H9 (cell line): ENCODE data around the gene GRAMD1B. TPM values are rescaled to one million over a fixed set of nuclear protein-coding genes. Genes with fewer than 3 reads are reported as not detected.

ENCODE experiments used
- DNase-seq: peaks from one replicate; pipeline ENCODE4 v3.0.0-alpha.2; 2017
- H2AFZ ChIP-seq: one replicate; pipeline ENCODE4 v1.6.1; 2013; ENCODE audit warnings: mild to moderate bottlenecking, low read length, control low read depth, moderate library complexity
- H2AK5ac ChIP-seq: 2 replicates; pipeline ENCODE4 v1.6.1; 2013; ENCODE audit warnings: low read length, control low read depth, mixed read lengths; ENCODE audit not compliant: insufficient read length
- H2BK120ac ChIP-seq: one replicate; pipeline ENCODE4 v1.6.1; 2013; ENCODE audit warnings: low read depth, mild to moderate bottlenecking, low read length, control low read depth, inconsistent platforms; ENCODE audit not compliant: poor library complexity, severe bottlenecking
- H2BK12ac ChIP-seq: 2 replicates; pipeline ENCODE4 v1.6.1; 2013; ENCODE audit warnings: low read length, control low read depth, mixed read lengths, low read depth; ENCODE audit not compliant: insufficient read length
- H2BK15ac ChIP-seq: 2 replicates; pipeline ENCODE4 v1.6.1; 2013; ENCODE audit warnings: low read depth, low read length, control low read depth
- H2BK20ac ChIP-seq: one replicate; pipeline ENCODE4 v1.6.1; 2013; ENCODE audit warnings: low read depth, mild to moderate bottlenecking, low read length, control low read depth, inconsistent platforms; ENCODE audit not compliant: poor library complexity, severe bottlenecking
- H2BK5ac ChIP-seq: 2 replicates; pipeline ENCODE4 v1.6.1; 2013; ENCODE audit warnings: low read length, control low read depth, mixed read lengths; ENCODE audit not compliant: insufficient read length
- H3K14ac ChIP-seq: 2 replicates; pipeline ENCODE4 v1.6.1; 2013; ENCODE audit warnings: low read length, control low read depth; ENCODE audit not compliant: insufficient read depth
- H3K18ac ChIP-seq: 2 replicates; pipeline ENCODE4 v1.6.1; 2013; ENCODE audit warnings: low read depth, mild to moderate bottlenecking, mixed read lengths, low read length, control low read depth; ENCODE audit not compliant: insufficient read length
- H3K23ac ChIP-seq: 2 replicates; pipeline ENCODE4 v1.6.1; 2013; ENCODE audit warnings: low read length, control low read depth, mixed read lengths, low read depth; ENCODE audit not compliant: insufficient read length
- H3K23me2 ChIP-seq: 2 replicates; pipeline ENCODE4 v1.6.1; 2013; ENCODE audit warnings: low read depth, mild to moderate bottlenecking, mixed read lengths, low read length, control low read depth; ENCODE audit not compliant: insufficient read length, poor library complexity, severe bottlenecking
- H3K27ac ChIP-seq: 2 replicates; pipeline ENCODE4 v1.5.1; 2013; ENCODE audit warnings: low read length, control low read depth, mixed read lengths, low read depth; ENCODE audit not compliant: insufficient read length
- H3K27me3 ChIP-seq: 2 replicates; pipeline ENCODE4 v1.6.1; 2013; ENCODE audit warnings: low read length, control low read depth, inconsistent platforms; ENCODE audit not compliant: insufficient read depth
- H3K4ac ChIP-seq: 2 replicates; pipeline ENCODE4 v1.6.1; 2013; ENCODE audit warnings: low read depth, mild to moderate bottlenecking, control low read depth, inconsistent platforms, low read length, moderate library complexity
- H3K4me1 ChIP-seq: 2 replicates; pipeline ENCODE4 v1.6.1; 2013; ENCODE audit warnings: low read length, control low read depth, inconsistent platforms; ENCODE audit not compliant: insufficient read depth
- H3K4me2 ChIP-seq: 2 replicates; pipeline ENCODE4 v1.6.1; 2013; ENCODE audit warnings: low read length, control low read depth, mixed read lengths; ENCODE audit not compliant: insufficient read length, insufficient read depth
- H3K56ac ChIP-seq: 2 replicates; pipeline ENCODE4 v1.6.1; 2013; ENCODE audit warnings: low read depth, mild to moderate bottlenecking, mixed read lengths, low read length, control low read depth; ENCODE audit not compliant: insufficient read length
- H3K79me1 ChIP-seq: 2 replicates; pipeline ENCODE4 v1.6.1; 2013; ENCODE audit warnings: low read depth, mild to moderate bottlenecking, moderate library complexity, low read length, control low read depth, inconsistent platforms; ENCODE audit not compliant: insufficient read depth, poor library complexity, severe bottlenecking
- H3K79me2 ChIP-seq: 2 replicates; pipeline ENCODE4 v1.6.1; 2013; ENCODE audit warnings: low read length, control low read depth, inconsistent platforms; ENCODE audit not compliant: insufficient read depth
- H3K9ac ChIP-seq: 2 replicates; pipeline ENCODE4 v1.6.1; 2013; ENCODE audit warnings: low read length, control low read depth, mixed read lengths; ENCODE audit not compliant: insufficient read length; ENCODE audit errors: extremely low read depth
- H3K9me3 ChIP-seq: one replicate; pipeline ENCODE4 v1.6.1; 2013; ENCODE audit warnings: low read depth, low read length, inconsistent platforms; ENCODE audit not compliant: control insufficient read depth
- H3T11ph ChIP-seq: one replicate; pipeline ENCODE4 v1.6.1; 2013; ENCODE audit warnings: mild to moderate bottlenecking, low read length, control low read depth, inconsistent platforms
- H4K20me1 ChIP-seq: one replicate; pipeline ENCODE4 v1.6.1; 2013; ENCODE audit not compliant: control insufficient read depth, insufficient read length, insufficient read depth
- H4K5ac ChIP-seq: 2 replicates; pipeline ENCODE4 v1.6.1; 2013; ENCODE audit warnings: low read depth, mild to moderate bottlenecking, mixed read lengths, low read length, control low read depth; ENCODE audit not compliant: insufficient read length
- H4K8ac ChIP-seq: replicated peaks from 2 replicates; pipeline ENCODE4 v1.6.1; 2013; ENCODE audit warnings: low read length, control low read depth, mixed read lengths, low read depth; ENCODE audit not compliant: insufficient read length
- H4K91ac ChIP-seq: 2 replicates; pipeline ENCODE4 v1.6.1; 2013; ENCODE audit warnings: low read depth, mild to moderate bottlenecking, moderate library complexity, mixed read lengths, low read length, control low read depth; ENCODE audit not compliant: insufficient read length
- H3K27ac Mint-ChIP-seq, 3 experiments: 2 replicates in 2 of 3; 3 replicates in 1 of 3; pipeline ENCODE4 v1.8.0; 2020 to 2021; ENCODE audit warnings: mixed read lengths in 3 of 3, mild to moderate bottlenecking in 1 of 3, moderate library complexity in 1 of 3
- H3K27me3 Mint-ChIP-seq: 2 replicates; pipeline ENCODE4 v1.8.0; 2021; ENCODE audit warnings: low read depth, mild to moderate bottlenecking, moderate library complexity, mixed read lengths
- H3K36me3 Mint-ChIP-seq, 3 experiments: 2 replicates in 2 of 3; 3 replicates in 1 of 3; pipeline ENCODE4 v1.8.0; 2020 to 2021; ENCODE audit warnings: low read depth in 3 of 3, mixed read lengths in 3 of 3; ENCODE audit not compliant: insufficient read depth in 1 of 3
- H3K4me1 Mint-ChIP-seq, 2 experiments: 2 replicates each; pipeline ENCODE4 v1.8.0; 2020; ENCODE audit warnings: mixed read lengths in 2 of 2
- H3K4me3 Mint-ChIP-seq, 2 experiments: 2 replicates in 1 of 2; 3 replicates in 1 of 2; pipeline ENCODE4 v1.8.0; 2020 to 2021; ENCODE audit warnings: mild to moderate bottlenecking in 2 of 2, mixed read lengths in 2 of 2, moderate library complexity in 1 of 2
- H3K9me3 Mint-ChIP-seq, 2 experiments: 2 replicates in 1 of 2; 3 replicates in 1 of 2; pipeline ENCODE4 v1.8.0; 2020; ENCODE audit warnings: mild to moderate bottlenecking in 2 of 2, mixed read lengths in 2 of 2, moderate library complexity in 1 of 2
- WGBS: extraction: QIAGEN DNeasy Blood & Tissue Kit; methylation state at CpG from one replicate; pipeline ENCODE4 v1.1.7; 2013; ENCODE audit warnings: missing lambda C conversion rate, low lambda C conversion rate, mixed read lengths; ENCODE audit not compliant: insufficient read length; ENCODE audit errors: extremely low coverage; 5-methylcytosine and 5-hydroxymethylcytosine counted together
- total RNA-seq: library from RNA; stranded (reverse); gene quantifications from 2 replicates; pipeline ENCODE4 v1.2.1, GENCODE V29; 2021
- TF ChIP-seq, protein P1 (sequence below): fragments of 200-600 bp; sonication (generic); conservative IDR thresholded peaks from 3 replicates; pipeline ENCODE4 v1.8.0; 2021; ENCODE audit warnings: antibody characterized with exemption, mild to moderate bottlenecking

GRAMD1B gene
- total RNA-seq, 1 experiment from 2014 or later = 25.9 TPM

GRCh38 chr11:123477205-123477907 lies 47.3 kb downstream of the GRAMD1B start:
- Histone ChIP-seq H3K18ac (no peak overlapping the region), H2AK5ac (no peak overlapping the region), H3K56ac (no peak overlapping the region), H3K4ac (no peak overlapping the region), H4K91ac (no peak overlapping the region), H3K9ac (no peak overlapping the region), H2BK15ac (no peak overlapping the region), H3K27me3 (no peaks in the 10 kb centered on the region), H2BK12ac (no peak overlapping the region), H2BK120ac (no peak overlapping the region), H2AFZ (no peak overlapping the region), H2BK5ac (no peak overlapping the region), H3K23ac (no peak overlapping the region), H3T11ph (no peak overlapping the region), H3K79me1 (no peaks in the 10 kb centered on the region), H4K8ac (no peak overlapping the region), H3K14ac (no peak overlapping the region), H4K20me1 (no peaks in the 10 kb centered on the region), H4K5ac (no peak overlapping the region), H3K9me3 (no peaks in the 10 kb centered on the region), H2BK20ac (no peak overlapping the region), H3K4me2 (no peak overlapping the region), H3K27ac (no peak overlapping the region), H3K4me1 (peaks cover 2% of the 10 kb centered on the region; the same call in 1 of the 2 replicates), H3K79me2 (no peaks in the 10 kb centered on the region), H3K23me2 (no peaks in the 10 kb centered on the region)
- Mint-ChIP-seq H3K4me3 (no peak overlapping the region), H3K4me1 (peaks cover 51 to 54% of the 10 kb centered on the region in 2 experiments), H3K9me3 (no peaks in the 10 kb centered on the region), H3K27me3 (no peaks in the 10 kb centered on the region), H3K36me3 (peaks cover 0 to 13% (median 13%) of the 10 kb centered on the region in 3 experiments; a peak in 4 of 7 replicates), H3K27ac (no peak overlapping the region)
- WGBS = no CpG with 5 or more reads among the region's 9 CpGs
- DNase-seq = no peak
- TF ChIP-seq, protein P1, sequence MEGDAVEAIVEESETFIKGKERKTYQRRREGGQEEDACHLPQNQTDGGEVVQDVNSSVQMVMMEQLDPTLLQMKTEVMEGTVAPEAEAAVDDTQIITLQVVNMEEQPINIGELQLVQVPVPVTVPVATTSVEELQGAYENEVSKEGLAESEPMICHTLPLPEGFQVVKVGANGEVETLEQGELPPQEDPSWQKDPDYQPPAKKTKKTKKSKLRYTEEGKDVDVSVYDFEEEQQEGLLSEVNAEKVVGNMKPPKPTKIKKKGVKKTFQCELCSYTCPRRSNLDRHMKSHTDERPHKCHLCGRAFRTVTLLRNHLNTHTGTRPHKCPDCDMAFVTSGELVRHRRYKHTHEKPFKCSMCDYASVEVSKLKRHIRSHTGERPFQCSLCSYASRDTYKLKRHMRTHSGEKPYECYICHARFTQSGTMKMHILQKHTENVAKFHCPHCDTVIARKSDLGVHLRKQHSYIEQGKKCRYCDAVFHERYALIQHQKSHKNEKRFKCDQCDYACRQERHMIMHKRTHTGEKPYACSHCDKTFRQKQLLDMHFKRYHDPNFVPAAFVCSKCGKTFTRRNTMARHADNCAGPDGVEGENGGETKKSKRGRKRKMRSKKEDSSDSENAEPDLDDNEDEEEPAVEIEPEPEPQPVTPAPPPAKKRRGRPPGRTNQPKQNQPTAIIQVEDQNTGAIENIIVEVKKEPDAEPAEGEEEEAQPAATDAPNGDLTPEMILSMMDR = no peak
